ENCODE data around the gene SORCS3.

GRCh38 chr10:104681485-104681884 is 40.4 kb downstream of the SORCS3 start:
- no peak for TF ChIP-seq CTCF (conservative IDR thresholded peaks at IDR 0.05)
- TF ChIP-seq ZFX (IDR thresholded peaks at IDR 0.05), result no peak

Data from C4-2B (cell line).